ENCODE data around the gene HOXB8.

- TF ChIP-seq CTCF (conservative IDR thresholded peaks at IDR 0.05 in 1 of 2, IDR thresholded peaks at IDR 0.05 in 1 of 2; ENCODE audit: low read depth in 1 of 2, low read length in 2 of 2) (no peak), EZH2 (IDR thresholded peaks at IDR 0.05; ENCODE audit: low read length, missing control alignments) (no peak)
Observed at GRCh38 chr17:48600244-48601098, 14.6 kb downstream of the HOXB8 start.

Measured in fibroblast of lung (primary cell).